Subcutaneous abdominal adipose tissue (tissue), 5 donors: ENCODE measurements around the gene SYT4.

Experiments
- H3K27ac ChIP-seq: one replicate; pipeline ENCODE4 v1.7.0; 2013; ENCODE audit warnings: low read depth, mild to moderate bottlenecking, inconsistent platforms, low read length, moderate library complexity
- H3K27me3 ChIP-seq, 5 donors: one replicate each; pipeline ENCODE4 v1.7.0; 2013; ENCODE audit warnings: low read length in 5 of 5, inconsistent platforms in 1 of 5; ENCODE audit not compliant: control insufficient read depth in 5 of 5, insufficient read depth in 4 of 5
- H3K36me3 ChIP-seq, 5 donors: one replicate each; pipeline ENCODE4 v1.7.0; 2013; ENCODE audit warnings: low read length in 5 of 5; ENCODE audit not compliant: control insufficient read depth in 5 of 5, insufficient read depth in 5 of 5
- H3K4me1 ChIP-seq, 5 donors: one replicate each; pipeline ENCODE4 v1.7.0; 2013; ENCODE audit warnings: low read length in 5 of 5, mild to moderate bottlenecking in 3 of 5, moderate library complexity in 1 of 5; ENCODE audit not compliant: control insufficient read depth in 5 of 5, insufficient read depth in 5 of 5
- H3K4me3 ChIP-seq, 5 donors: one replicate each; pipeline ENCODE4 v1.7.0; 2013; ENCODE audit warnings: low read length in 5 of 5, low read depth in 1 of 5
- H3K9ac ChIP-seq, 5 donors: one replicate each; pipeline ENCODE4 v1.7.0; 2013; ENCODE audit warnings: low read length in 5 of 5, mild to moderate bottlenecking in 4 of 5, moderate library complexity in 3 of 5
- H3K9me3 ChIP-seq, 5 donors: one replicate each; pipeline ENCODE4 v1.7.0; 2013; ENCODE audit warnings: low read length in 5 of 5; ENCODE audit not compliant: control insufficient read depth in 5 of 5
- donor health status: healthy.
- donor health status: healthy.
- donor health status: healthy.
- donor health status: healthy.
- donor health status: healthy.

SYT4 gene

GRCh38 chr18:43234889-43235288 is 42.4 kb downstream of the SYT4 start:
- Histone ChIP-seq H3K27me3 (no peaks in the 10 kb centered on the region), H3K27ac (no peak overlapping the region), H3K9ac (no peak overlapping the region), H3K36me3 (no peaks in the 10 kb centered on the region), H3K4me3 (no peak overlapping the region), H3K4me1 (no peaks in the 10 kb centered on the region), H3K9me3 (peaks cover 0 to 4% (median 0%) of the 10 kb centered on the region in 5 donors)

- H3K4me1 ChIP-seq = no peaks in the 10 kb centered on the region
- peaks cover 0 to 3% (median 0%) of the 10 kb centered on the region in 5 donors for H3K9me3 ChIP-seq
- H3K4me3 ChIP-seq = no peak overlapping the region
- no peaks in the 10 kb centered on the region for H3K27me3 ChIP-seq
- H3K27ac ChIP-seq = no peak overlapping the region
- H3K9ac ChIP-seq = no peak overlapping the region
- H3K36me3 ChIP-seq = no peaks in the 10 kb centered on the region
Observed at GRCh38 chr18:43222501-43222900, 54.8 kb downstream of the SYT4 start.

DNA sequence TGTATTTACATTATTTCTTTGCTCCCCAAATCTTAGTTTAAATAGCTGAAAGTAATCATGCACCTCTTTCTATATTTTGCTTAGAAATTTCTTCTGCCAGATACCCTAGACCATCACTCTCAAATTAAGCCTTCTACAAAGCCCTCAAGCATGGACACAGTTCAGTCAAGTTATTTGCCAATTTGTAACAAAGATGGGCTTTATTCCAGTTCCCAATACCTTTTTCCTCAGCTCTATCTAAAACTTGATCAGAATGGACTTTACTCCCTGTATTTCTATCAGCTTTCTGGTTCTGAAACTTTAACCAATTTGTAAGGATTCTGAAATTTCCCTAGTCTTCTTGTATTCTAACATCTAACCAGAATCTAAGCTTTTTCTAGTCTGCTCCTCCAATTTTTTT is 56.6 kb downstream of the SYT4 start:
- Histone ChIP-seq H3K36me3 (no peaks in the 10 kb centered on the region), H3K4me3 (no peak overlapping the region), H3K4me1 (no peaks in the 10 kb centered on the region), H3K27me3 (no peaks in the 10 kb centered on the region), H3K9ac (no peak overlapping the region), H3K9me3 (no peaks in the 10 kb centered on the region), H3K27ac (no peak overlapping the region)
